ENCODE data around the gene OR2J3. TPM values are rescaled to one million over a fixed set of nuclear protein-coding genes. Genes with fewer than 3 reads are reported as not detected.
"Not testable (repeated sequence)": the region's sequence is repeated elsewhere in the genome, so short reads cannot be mapped to it uniquely, and the experiment has no call there.

Gene OR2J3
- total RNA-seq: not detected

DNA sequence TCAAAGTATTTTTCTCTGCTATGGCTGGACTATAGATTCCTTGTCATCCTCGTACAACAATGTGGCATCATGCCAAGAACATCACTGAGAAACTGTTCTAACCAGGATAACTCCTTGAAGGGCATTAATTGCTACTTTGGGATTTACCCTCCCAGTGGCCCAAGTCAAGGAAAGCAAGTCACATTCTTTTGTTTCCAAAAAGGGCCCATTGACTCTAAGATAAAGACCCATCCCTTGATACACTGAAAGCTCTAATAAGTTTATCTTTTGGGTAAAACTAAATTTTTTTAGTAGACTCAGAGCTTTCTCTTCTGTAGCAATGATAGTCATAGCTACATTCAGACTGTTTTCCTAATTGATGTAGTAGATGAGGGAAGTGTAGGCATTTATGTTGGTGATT lies at the start of gene OR2J3:
OR2J3 (plus strand) TSS at position 301 of the 400 bp plus-strand sequence. CDS start 3,833 bp downstream, outside the sequence.
- Mint-ChIP-seq H3K36me3 (ENCODE audit: low read depth) (no peaks in the 10 kb centered on the region), H3K27ac (no peak within 1 kb of the TSS), H3K4me3 (no peak within 1 kb of the TSS), H3K4me1 (no peaks in the 10 kb centered on the region), H3K9me3 (no peaks in the 10 kb centered on the region), H3K27me3 (peaks cover 30% of the 10 kb centered on the region)
- no peak for ATAC-seq (replicated peaks)

DNA sequence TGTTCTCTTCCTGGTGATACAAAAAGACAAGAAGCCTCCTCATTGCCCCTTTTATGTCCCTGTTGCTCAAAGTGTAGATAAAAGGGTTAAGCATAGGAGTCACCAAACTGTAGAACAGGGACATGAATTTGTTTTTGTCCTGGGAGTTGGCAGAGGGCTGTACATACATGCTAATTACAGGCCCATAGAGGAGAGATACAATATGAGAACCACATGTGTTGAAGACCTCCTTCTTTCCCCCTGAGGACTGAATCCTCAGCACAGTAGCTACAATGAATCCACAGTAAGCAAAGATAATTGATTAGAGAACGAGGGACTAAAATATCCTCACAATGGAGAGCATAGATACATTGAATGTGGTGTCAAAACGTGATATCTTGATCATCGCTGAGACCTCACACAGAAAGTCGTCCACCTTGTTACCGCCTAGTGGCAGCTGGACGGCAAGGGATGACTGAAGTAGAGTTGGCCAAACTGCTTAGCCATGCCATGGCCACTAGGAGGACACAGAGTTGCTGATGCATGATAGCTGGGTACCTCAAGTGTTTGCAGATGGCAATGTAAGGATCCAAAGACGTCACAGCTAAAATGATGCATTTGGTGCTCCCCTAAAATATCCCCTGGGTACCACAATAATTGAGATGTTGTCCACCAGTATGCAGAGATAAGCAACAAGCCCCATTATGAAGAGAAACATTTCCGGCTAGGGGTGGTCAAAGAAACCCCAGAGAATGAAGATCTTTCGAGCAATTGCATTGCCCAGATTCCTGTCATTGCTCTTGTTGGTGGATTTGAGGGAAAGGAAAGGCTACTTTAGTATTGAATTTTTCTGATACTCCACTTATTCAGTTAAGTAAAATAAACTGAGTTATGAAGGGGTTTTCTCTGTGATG lies 35.8 kb upstream of the OR2J3 start:
- ATAC-seq (replicated peaks): no peak
- Mint-ChIP-seq H3K27me3 (peaks cover 46% of the 10 kb centered on the region), H3K9me3 (no peaks in the 10 kb centered on the region), H3K27ac (no peak overlapping the region), H3K4me1 (no peaks in the 10 kb centered on the region), H3K36me3 (ENCODE audit: low read depth) (no peaks in the 10 kb centered on the region), H3K4me3 (no peak overlapping the region)

DNA sequence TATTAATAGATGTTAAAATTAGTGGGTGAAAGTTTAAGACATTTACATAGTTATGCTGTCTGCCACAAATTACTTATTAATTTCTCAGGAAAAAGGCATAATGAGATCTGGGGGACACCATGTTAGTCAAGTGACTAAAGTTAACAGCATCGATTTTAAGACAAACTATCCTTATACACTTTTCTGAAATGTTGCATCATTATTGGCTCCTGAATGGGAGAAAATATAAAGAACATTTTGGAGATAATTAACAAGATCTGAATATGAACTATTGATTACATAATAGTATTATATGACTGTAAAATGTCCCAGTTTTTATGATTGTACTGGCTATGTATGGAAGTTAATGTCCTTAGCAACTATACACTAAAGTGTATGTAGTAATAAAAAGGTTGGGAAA lies 28.7 kb upstream of the OR2J3 start:
- ATAC-seq (replicated peaks): no peak
- H3K27me3 Mint-ChIP-seq: peaks cover 9% of the 10 kb centered on the region
- no peak overlapping the region for H3K4me3 Mint-ChIP-seq
- H3K27ac Mint-ChIP-seq: no peak overlapping the region
- H3K9me3 Mint-ChIP-seq: no peaks in the 10 kb centered on the region
- H3K36me3 Mint-ChIP-seq (ENCODE audit: low read depth): no peaks in the 10 kb centered on the region
- no peaks in the 10 kb centered on the region for H3K4me1 Mint-ChIP-seq

DNA sequence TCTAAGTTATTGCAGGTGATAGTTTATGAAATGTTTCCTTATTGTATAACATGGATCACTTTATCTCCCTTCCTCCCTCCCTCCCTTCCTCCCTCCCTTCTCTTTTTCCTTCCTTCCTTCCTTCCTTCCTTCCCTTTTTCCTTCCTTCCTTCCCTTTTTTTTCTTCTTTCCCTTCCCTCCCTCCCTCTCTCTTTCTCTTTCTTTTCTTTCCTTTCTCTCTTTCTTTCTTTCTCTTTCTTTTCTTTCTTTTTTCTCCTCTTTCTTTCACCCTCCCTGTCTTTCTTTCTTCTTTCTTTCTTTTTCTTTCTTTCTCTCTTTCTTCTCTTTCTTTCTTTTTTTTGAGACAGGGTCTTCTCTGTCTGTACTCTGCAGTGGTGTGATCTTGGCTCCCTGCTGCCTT lies 26.5 kb upstream of the OR2J3 start:
- no peak for ATAC-seq (replicated peaks)
- no peaks in the 10 kb centered on the region for H3K36me3 Mint-ChIP-seq (ENCODE audit: low read depth)

DNA sequence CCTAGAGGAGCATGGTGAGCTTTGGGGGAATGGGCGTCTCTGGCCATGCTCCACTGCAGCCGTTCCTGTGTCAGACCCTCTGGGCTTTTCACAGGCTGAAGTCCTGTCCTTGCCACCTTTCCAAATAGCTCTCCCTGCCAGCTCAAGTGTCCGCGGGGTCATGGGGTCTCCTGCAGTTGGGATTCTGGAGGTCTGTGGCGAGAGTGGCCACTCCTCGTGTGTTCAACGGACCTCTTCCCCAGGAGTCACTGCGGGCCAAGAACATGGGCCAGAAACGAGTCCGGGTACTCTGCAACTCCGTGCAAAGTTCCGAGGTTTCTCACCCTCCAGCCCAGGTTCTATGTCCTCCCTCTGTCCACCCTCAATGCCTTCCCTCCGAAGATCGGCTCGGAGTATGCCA lies 25.4 kb upstream of the OR2J3 start:
- no peak overlapping the region for H3K27ac Mint-ChIP-seq
- H3K36me3 Mint-ChIP-seq (ENCODE audit: low read depth): no peaks in the 10 kb centered on the region
- peaks cover 12% of the 10 kb centered on the region for H3K27me3 Mint-ChIP-seq
- no peaks in the 10 kb centered on the region for H3K9me3 Mint-ChIP-seq
- no peak overlapping the region for H3K4me3 Mint-ChIP-seq
- H3K4me1 Mint-ChIP-seq: no peaks in the 10 kb centered on the region
- ATAC-seq (replicated peaks): no peak

More for the DNA sequence above, 26.5 kb upstream of the OR2J3 start:
- Mint-ChIP-seq H3K4me3 (no peak overlapping the region), H3K4me1 (no peaks in the 10 kb centered on the region), H3K9me3 (no peaks in the 10 kb centered on the region), H3K27ac (no peak overlapping the region), H3K27me3 (peaks cover 7% of the 10 kb centered on the region)

DNA sequence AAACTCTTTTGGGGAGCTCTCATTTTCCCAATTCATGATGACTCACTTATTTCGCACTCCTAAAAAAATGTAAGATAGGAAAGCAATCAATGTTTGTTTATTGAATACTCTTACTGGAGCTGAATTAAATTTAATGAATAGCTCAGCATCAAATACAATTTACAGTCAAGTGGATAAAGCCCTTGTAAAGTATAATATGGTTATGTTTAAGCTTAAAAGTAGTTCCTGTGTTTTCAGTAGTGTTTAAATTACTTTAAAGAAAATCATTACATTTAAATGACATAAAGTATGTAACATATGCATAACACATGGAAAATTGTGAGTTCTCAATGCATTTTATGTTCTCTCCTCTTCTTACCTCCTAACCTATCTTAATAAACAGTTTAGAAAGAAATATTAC lies 20.6 kb upstream of the OR2J3 start, which contains the start of gene OR2B3:
OR2B3 (minus strand) TSS at position 101 of the 400 bp plus-strand sequence; CDS start at position 36, 65 bp downstream.
- Mint-ChIP-seq H3K4me3 (no peak within 1 kb of the TSS), H3K4me1 (no peaks in the 10 kb centered on the region), H3K27ac (no peak within 1 kb of the TSS), H3K27me3 (peaks cover 36% of the 10 kb centered on the region), H3K9me3 (no peaks in the 10 kb centered on the region), H3K36me3 (ENCODE audit: low read depth) (no peaks in the 10 kb centered on the region)
- ATAC-seq (replicated peaks): no peak

DNA sequence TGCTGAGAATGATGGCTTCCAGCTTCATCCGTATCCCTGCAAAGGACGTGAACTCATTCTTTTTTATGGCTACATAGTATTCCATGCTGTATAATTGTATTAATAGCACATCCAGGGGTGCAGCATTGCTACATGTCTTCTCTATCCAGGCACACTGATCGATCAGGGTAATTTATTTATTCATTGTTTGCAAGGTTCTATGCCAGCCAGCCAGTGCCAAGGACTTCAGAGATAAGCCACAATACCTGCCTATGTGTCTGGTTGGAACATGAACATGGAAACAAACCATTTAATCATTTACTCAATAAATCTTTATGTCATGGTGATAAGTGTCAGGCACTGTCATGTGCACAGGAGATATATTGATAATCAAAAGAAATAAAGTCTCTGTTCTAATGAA lies 14.9 kb upstream of the OR2J3 start:
- no peaks in the 10 kb centered on the region for H3K36me3 Mint-ChIP-seq (ENCODE audit: low read depth)
- H3K27me3 Mint-ChIP-seq: peaks cover 30% of the 10 kb centered on the region
- H3K4me3 Mint-ChIP-seq: no peak overlapping the region
- no peak for ATAC-seq (replicated peaks)
- H3K4me1 Mint-ChIP-seq: no peaks in the 10 kb centered on the region
- H3K9me3 Mint-ChIP-seq: peaks cover 3% of the 10 kb centered on the region
- no peak overlapping the region for H3K27ac Mint-ChIP-seq

DNA sequence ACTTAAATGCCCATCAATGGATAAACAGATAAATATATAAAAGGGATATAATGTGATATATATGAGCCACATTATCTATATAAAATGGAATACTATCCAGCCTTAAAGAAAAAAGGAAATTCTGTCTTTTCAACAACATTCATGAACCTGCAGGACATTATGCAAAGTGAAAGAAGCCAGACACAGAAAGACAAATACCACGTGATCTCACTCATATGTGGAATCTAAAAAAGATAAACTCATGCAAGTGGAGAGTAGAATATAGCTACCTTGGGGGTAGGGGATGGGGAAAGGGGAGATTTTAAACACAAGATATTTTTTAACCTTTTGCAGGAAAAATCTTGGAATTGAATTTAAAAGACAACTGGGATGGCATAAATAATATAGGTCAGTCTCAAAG lies 10.1 kb upstream of the OR2J3 start:
- ATAC-seq (replicated peaks): no peak
- Mint-ChIP-seq H3K27me3 (peaks cover 14% of the 10 kb centered on the region), H3K9me3 (peaks cover 3% of the 10 kb centered on the region), H3K4me1 (no peaks in the 10 kb centered on the region), H3K4me3 (no peak overlapping the region), H3K36me3 (ENCODE audit: low read depth) (no peaks in the 10 kb centered on the region), H3K27ac (no peak overlapping the region)

DNA sequence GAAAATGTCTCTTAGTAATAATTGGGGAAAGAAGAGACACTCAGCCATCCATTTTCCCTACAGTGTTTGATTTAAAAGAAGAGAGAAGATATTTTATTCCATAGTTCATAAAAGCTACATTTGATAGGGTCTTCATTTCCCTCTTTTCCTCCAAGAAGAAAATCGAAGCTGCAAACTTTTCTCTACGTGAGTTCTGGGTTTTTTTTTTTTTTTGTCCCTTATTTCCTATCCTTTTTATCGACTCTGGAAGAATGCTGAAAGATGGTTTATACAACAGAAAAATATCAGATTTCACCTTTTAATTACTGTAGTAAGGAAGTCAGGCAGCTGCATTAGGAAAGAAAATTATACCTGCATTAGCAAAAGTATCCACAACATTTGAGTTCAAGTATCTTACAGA lies 8.7 kb upstream of the OR2J3 start, which contains the start of gene OR2J1:
OR2J1 (plus strand) TSS at position 301 of the 400 bp plus-strand sequence. CDS start 1,453 bp downstream, outside the sequence.
- Mint-ChIP-seq H3K9me3 (no peaks in the 10 kb centered on the region), H3K4me3 (no peak within 1 kb of the TSS), H3K27me3 (peaks cover 16% of the 10 kb centered on the region), H3K36me3 (ENCODE audit: low read depth) (no peaks in the 10 kb centered on the region), H3K27ac (no peak within 1 kb of the TSS), H3K4me1 (no peaks in the 10 kb centered on the region)
- no peak for ATAC-seq (replicated peaks)

DNA sequence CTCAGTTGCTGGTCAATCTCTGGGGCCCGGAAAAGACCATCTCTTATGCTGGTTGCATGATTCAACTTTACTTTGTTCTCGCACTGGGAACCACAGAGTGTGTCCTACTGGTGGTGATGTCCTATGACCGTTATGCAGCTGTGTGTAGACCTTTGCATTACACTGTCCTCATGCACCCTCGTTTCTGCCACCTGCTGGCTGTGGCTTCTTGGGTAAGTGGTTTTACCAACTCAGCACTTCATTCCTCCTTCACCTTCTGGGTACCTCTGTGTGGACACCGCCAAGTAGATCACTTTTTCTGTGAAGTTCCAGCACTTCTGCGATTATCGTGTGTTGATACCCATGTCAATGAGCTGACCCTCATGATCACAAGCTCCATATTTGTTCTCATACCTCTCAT lies 4.3 kb downstream of the OR2J3 start:
- Mint-ChIP-seq H3K9me3 (no peaks in the 10 kb centered on the region), H3K27me3 (peaks cover 25% of the 10 kb centered on the region), H3K36me3 (ENCODE audit: low read depth) (no peaks in the 10 kb centered on the region), H3K27ac (no peak overlapping the region), H3K4me1 (no peaks in the 10 kb centered on the region), H3K4me3 (no peak overlapping the region)
- no peak for ATAC-seq (replicated peaks)

DNA sequence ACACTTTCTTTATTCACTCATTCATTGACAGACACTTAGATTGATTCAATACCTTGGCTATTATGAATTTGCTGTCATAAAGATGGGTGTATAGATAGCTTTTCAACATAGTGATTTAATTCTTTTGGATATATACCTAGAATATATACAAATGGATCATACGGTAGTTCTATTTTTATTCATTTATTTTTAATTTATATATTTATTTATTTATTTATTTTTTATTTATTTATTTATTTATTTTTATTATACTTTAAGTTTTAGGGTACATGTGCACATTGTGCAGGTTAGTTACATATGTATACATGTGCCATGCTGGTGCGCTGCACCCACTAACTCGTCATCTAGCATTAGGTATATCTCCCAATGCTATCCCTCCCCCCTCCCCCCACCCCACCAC lies 7.1 kb downstream of the OR2J3 start:
- H3K27me3 Mint-ChIP-seq: peaks cover 34% of the 10 kb centered on the region
- ATAC-seq (replicated peaks); H3K27ac Mint-ChIP-seq; H3K4me3 Mint-ChIP-seq; H3K4me1 Mint-ChIP-seq; H3K9me3 Mint-ChIP-seq; H3K36me3 Mint-ChIP-seq (ENCODE audit: low read depth): not testable (repeated sequence)

DNA sequence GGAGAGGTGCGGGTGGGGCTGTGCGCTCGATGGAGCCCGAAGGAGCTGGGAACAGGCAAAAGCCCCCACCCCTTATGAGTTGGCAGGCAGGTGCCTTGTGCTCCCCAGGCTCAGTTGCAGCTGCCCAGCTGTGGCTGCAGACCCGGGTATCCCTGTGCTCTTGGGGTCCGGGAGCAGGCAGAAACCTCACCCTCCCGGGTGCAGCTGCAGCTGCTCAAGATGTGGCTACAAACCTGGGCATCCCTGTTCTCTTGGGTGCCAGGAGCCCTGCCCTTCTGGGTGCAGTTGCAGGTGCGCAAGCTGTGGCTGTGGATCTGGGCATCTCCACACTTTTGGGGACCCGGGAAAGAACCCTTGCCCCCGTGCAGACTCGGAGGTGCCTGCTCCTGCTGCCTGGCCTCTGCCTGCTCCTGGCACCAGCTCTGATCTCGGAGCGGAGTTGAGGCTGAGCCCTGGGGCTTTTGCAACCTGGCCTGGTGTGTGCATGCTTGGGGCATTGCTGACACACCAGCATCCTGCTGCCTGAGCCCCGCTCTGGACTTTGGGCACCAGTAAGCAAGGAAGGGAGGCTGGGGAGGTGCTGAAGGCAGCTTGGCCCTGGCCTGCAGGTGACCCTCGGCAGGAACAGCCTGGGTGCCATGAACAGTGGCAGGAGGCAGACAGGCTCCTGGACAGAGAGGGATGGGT lies 21.6 kb downstream of the OR2J3 start:
- ATAC-seq (replicated peaks): no peak
- no peaks in the 10 kb centered on the region for H3K4me1 Mint-ChIP-seq
- no peak overlapping the region for H3K4me3 Mint-ChIP-seq
- H3K27me3 Mint-ChIP-seq: peaks cover 36% of the 10 kb centered on the region
- no peaks in the 10 kb centered on the region for H3K9me3 Mint-ChIP-seq
- no peaks in the 10 kb centered on the region for H3K36me3 Mint-ChIP-seq (ENCODE audit: low read depth)
- no peak overlapping the region for H3K27ac Mint-ChIP-seq

DNA sequence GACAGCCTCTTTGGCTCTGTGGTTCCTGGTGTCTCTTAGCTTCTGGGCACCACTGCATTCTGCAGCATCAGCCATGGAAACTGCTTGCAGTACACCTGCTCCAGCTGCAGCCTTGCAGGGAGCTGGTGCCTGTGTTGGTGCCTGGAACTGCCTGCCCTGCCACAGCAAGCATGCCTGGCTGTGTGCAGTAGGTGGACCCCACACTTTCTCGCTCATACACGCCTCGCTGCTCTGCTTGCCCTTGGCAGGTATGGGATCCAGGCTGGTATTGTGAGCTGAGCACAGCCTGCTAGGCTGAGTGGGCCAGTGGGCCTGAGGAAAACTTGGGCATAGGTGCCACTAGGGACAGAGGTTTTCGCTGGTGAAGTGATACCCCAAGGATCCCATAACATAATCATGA lies 22.8 kb downstream of the OR2J3 start:
- Mint-ChIP-seq H3K27me3 (peaks cover 36% of the 10 kb centered on the region), H3K4me1 (no peaks in the 10 kb centered on the region), H3K27ac (no peak overlapping the region), H3K36me3 (ENCODE audit: low read depth) (no peaks in the 10 kb centered on the region), H3K9me3 (no peaks in the 10 kb centered on the region), H3K4me3 (no peak overlapping the region)
- ATAC-seq (replicated peaks): no peak

DNA sequence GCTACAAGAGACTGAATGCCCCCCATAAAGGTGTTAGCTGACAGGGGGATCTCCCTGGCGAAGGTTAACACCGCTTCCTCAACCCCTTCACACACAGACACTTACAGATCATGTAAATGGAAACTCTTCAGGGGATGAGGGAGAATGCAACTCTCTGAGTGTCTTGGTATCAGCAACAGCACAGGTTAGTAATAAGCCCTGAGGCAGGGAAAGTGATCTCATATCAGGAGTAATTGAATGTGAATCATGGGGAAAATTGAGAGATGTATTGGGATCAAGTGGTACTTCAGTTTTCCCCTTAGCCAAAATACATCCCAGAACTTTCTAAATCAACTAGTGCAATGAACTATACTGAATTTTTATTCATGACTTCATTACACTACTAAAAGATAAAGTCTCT lies 23.8 kb downstream of the OR2J3 start:
- Mint-ChIP-seq H3K9me3 (no peaks in the 10 kb centered on the region), H3K27ac (no peak overlapping the region), H3K4me3 (no peak overlapping the region), H3K27me3 (peaks cover 33% of the 10 kb centered on the region), H3K36me3 (ENCODE audit: low read depth) (no peaks in the 10 kb centered on the region), H3K4me1 (no peaks in the 10 kb centered on the region)
- no peak for ATAC-seq (replicated peaks)

DNA sequence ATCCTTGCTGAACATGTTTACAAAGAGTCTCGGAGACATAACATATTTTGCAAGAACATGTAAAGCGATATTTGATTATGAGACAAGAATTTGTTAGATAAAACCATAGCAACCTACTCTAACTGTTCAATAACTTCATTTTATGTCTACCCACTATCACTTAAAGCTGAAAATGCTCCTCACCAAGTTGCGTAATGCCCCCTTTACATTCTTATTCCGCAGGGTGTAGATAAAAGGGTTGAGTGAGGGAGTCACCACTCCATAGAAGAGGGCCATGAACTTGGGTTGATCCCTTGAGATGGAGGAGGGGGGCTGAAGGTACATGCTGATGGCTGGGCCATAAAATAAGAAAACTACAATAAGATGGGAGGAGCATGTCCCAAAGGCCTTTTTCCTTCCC lies 29.9 kb downstream of the OR2J3 start:
- no peak for ATAC-seq (replicated peaks)
- H3K27ac Mint-ChIP-seq: no peak overlapping the region
- no peaks in the 10 kb centered on the region for H3K36me3 Mint-ChIP-seq (ENCODE audit: low read depth)
- no peaks in the 10 kb centered on the region for H3K4me1 Mint-ChIP-seq
- H3K4me3 Mint-ChIP-seq: no peak overlapping the region
- H3K27me3 Mint-ChIP-seq: peaks cover 17% of the 10 kb centered on the region
- H3K9me3 Mint-ChIP-seq: no peaks in the 10 kb centered on the region
